GM12872 (cell line): ENCODE data around the gene GABRR1.

Experiments
- TF ChIP-seq, protein P1 (sequence below): IDR thresholded peaks from 3 replicates; pipeline ENCODE4 v1.5.1; 2011; ENCODE audit warnings: low read depth, mild to moderate bottlenecking, low read length, moderate library complexity; ENCODE audit not compliant: insufficient read depth

Gene GABRR1

DNA sequence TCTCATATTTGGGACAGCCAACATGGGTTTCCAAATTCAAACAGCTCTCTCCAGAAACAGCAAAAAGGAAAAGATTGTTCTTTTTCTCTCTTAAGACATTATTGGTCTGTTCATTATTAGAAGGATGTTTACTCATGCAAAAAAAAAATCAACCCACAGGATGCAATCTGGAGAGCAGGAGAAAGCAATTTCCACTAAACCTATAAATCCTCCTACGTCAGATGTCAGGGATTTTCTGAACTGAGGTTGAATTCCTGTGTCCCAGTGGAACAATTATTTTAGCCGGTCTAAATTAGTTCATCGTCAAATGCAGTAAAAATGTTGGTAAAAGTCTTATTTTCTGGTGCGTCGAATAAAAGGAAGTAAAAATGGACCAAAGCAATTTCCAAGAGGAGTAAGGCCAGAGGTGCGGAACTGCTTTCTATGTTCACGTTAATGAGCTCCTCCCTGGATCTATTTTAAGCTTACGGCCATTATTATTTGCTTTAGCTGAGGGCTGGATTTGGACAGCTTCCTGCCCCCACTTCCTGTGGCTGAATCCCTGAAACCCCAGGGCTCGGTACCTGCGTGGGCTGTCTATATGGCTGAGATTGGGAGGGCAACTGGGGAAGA is at the start of gene GABRR1:
GABRR1 (minus strand) TSS at position 60 of the 612 bp plus-strand sequence; CDS start at position 24, 36 bp downstream.
- TF ChIP-seq, protein P1, sequence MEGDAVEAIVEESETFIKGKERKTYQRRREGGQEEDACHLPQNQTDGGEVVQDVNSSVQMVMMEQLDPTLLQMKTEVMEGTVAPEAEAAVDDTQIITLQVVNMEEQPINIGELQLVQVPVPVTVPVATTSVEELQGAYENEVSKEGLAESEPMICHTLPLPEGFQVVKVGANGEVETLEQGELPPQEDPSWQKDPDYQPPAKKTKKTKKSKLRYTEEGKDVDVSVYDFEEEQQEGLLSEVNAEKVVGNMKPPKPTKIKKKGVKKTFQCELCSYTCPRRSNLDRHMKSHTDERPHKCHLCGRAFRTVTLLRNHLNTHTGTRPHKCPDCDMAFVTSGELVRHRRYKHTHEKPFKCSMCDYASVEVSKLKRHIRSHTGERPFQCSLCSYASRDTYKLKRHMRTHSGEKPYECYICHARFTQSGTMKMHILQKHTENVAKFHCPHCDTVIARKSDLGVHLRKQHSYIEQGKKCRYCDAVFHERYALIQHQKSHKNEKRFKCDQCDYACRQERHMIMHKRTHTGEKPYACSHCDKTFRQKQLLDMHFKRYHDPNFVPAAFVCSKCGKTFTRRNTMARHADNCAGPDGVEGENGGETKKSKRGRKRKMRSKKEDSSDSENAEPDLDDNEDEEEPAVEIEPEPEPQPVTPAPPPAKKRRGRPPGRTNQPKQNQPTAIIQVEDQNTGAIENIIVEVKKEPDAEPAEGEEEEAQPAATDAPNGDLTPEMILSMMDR = no peak

DNA sequence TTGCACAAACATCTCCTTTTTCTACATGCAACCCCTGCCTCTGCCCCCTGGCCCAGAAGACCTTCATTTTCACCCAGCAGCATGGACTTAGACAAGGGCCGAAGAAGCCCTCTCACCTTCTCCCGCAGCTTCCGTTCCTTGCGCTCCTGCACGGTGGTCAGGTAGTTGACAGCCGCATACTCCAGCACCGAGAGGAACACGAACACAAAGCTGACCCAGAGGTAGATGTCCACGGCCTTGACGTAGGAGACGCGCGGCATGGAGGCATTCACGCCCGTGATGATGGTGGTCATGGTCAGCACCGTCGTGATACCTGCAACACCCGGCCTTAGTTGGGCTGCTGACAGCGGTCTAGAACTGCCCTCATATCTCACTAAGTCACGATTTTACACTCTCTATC is 47.1 kb upstream of the GABRR1 start:
- TF ChIP-seq, protein P1 = no peak

DNA sequence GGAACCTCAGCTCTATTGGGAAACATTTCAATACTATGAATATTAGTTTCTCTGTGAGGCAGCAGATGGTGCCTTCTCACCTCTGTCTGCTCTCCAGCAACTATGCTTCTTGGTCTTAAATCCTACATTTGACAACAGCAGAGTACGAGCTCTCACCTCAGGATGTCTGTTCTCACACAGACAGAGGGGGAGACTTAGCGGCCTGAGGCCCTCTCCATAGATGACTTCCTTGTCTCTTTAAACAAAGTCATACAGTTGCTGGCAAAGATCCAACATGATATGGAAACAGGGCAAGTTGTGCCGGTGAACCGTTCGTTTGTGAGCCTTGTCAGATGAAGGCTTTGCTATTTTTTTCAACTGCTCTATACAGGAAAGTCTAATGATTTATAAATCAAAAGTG is 43.7 kb upstream of the GABRR1 start:
- TF ChIP-seq, protein P1 = no peak

DNA sequence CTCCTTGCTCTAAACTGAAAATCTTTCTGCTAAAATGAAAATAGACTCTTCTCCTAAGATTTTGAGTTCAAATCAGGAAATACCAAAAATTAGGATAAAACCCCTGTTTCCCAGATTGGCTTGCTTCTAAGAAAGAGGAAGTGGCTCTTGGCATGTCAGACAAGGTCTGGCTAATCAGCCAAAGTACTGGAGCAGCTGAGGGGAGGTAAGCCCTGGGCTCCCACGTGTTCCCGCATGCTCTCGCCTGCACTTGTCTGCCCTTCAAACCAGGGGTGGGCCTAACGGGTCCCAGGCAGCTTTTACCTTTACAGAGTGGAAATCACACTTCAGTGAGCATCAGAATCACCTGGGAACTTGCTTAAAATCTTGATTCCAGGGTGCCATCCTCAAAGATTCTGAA is 43.2 kb upstream of the GABRR1 start:
- TF ChIP-seq, protein P1 = no peak

DNA sequence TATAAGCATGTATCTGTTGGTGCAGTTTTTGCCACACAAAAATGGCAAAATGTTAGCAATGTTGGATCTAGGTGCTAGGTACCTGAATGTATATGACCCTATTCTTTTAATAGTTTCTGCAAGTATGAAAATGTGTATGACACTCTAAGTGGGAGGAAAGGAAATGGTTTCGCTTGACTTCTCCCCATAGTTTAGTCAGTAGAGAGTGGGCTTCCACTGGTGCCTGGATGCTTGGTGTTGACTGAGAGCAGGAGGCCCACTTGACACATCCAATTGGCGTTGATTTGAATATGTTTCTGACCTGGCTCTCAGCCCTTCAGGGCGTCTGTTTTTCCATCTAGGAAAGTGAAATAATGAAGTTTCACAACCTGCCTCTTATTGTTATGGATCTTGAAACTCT is 41.8 kb upstream of the GABRR1 start:
- TF ChIP-seq, protein P1 = no peak

DNA sequence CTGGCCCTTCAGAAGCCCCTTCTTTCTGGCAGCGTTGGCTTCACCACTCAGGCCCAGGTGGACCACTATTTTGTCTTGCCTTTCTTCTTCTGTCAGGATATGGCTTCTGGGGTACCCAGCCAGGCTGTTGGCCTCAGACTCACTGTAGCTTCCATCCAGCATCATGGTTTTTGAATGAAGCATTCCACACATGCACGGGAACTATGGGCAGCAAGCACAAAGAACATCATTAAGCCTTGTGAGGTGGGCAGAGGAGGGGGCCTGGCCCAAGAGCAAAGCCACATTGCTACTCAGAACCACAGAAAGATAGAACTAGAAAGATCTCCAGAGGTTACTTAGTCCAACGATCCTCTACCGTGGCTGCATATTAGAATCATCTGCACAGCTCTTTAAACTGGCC is 40.6 kb upstream of the GABRR1 start:
- TF ChIP-seq, protein P1 = no peak

DNA sequence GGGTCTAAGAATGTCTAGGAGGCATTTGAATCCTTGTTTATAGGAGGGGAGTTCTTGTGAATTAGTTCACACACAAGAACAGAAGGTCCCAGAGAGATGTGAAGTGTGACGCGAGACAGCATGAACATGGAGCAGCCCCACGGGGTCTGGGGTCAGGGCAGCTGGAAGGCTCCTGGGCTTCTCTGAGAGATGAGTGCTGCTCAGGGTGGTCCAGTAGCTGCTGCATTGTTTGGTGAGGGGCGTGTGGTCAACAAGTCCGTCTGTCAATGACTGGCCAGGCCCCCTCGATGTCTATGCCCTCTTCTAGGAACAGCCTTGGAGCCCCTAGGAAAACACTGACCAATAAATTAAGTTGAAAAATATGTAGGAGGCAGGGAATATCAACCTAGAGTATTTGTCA is 40.2 kb upstream of the GABRR1 start:
- TF ChIP-seq, protein P1 = no peak
